K562 (cell line): ENCODE results near the gene PTPRE. TPM values are rescaled to one million over a fixed set of nuclear protein-coding genes. Genes with fewer than 3 reads are reported as not detected.

Experiments used
- ATAC-seq: fragments of 200-7000 bp; cut with Tn5 transposase; 3 replicates; pipeline ENCODE4 v1.9.1; 2020; ENCODE audit warnings: moderate library complexity
- BruUV-seq: library from RNA; stranded (reverse); fragments of 400-500 nt; replicated peaks from 2 replicates; lab custom pipeline; 2021; lab: Mats Ljungman, UMichigan
- CTCF ChIA-PET: fragments of 300-600 bp; formaldehyde crosslinking; extraction: SDS; loops from one replicate; lab custom pipeline; 2021; ENCODE audit warnings: low intra/inter-chr PET ratio; lab: Yijun Ruan, JAX
- POLR2A ChIA-PET: fragments of 300-600, 350-650 bp; sonication (Branson Sonifier 250); formaldehyde crosslinking; extraction: SDS; loops from one replicate; lab custom pipeline; 2021; ENCODE audit warnings: antibody characterized with exemption, inconsistent platforms; lab: Yijun Ruan, JAX
- DNase-seq, 4 experiments: peaks; one replicate each; pipeline versions ENCODE4 v3.0.0 to v3.0.0-alpha.2; 2011 to 2018; ENCODE audit warnings: low spot score in 3 of 4, mixed read lengths in 3 of 4; ENCODE audit errors: extremely low read depth in 1 of 4
- FAIRE-seq: peaks from 2 replicates; lab custom pipeline; 2011; peaks lifted over from hg19 to GRCh38; lab: Jason Lieb, UNC
- H2AFZ ChIP-seq: 2 replicates; pipeline ENCODE4 v1.6.0; 2011; ENCODE audit warnings: low read depth, low read length, control low read depth, inconsistent platforms
- H3K27ac ChIP-seq: fragments of 200-600 bp; 3 replicates; pipeline ENCODE4 v1.8.0; 2011; ENCODE audit warnings: low read depth, mild to moderate bottlenecking, control low read depth, inconsistent platforms, low read length, moderate library complexity, mixed read lengths; ENCODE audit errors: extremely low read depth
- H3K27me3 ChIP-seq, 2 experiments: fragments of 300-600 bp in 1 of 2; 2 replicates in 1 of 2; 3 replicates in 1 of 2; pipeline versions ENCODE4 v1.6.0 to v1.8.0; 2011; ENCODE audit warnings: inconsistent platforms in 2 of 2, low read length in 2 of 2, mild to moderate bottlenecking in 1 of 2, mixed read lengths in 1 of 2, moderate library complexity in 1 of 2; ENCODE audit not compliant: control insufficient read depth in 2 of 2, insufficient read depth in 2 of 2
- H3K36me3 ChIP-seq: fragments of 300-600 bp; 3 replicates; pipeline ENCODE4 v1.8.0; 2011; ENCODE audit warnings: mild to moderate bottlenecking, low read length, inconsistent platforms; ENCODE audit not compliant: control insufficient read depth, insufficient read depth
- H3K4me1 ChIP-seq, 2 experiments: fragments of 200-600 bp in 1 of 2; replicated peaks in 1 of 2; 2 replicates in 1 of 2; 3 replicates in 1 of 2; pipeline versions ENCODE4 v1.5.1 to v1.8.0; 2011; ENCODE audit warnings: inconsistent platforms in 2 of 2, low read length in 2 of 2, mild to moderate bottlenecking in 1 of 2, mixed read lengths in 1 of 2, moderate library complexity in 1 of 2; ENCODE audit not compliant: control insufficient read depth in 2 of 2, insufficient read depth in 2 of 2
- H3K4me2 ChIP-seq: 2 replicates; pipeline ENCODE4 v1.6.1; 2011; ENCODE audit warnings: low read length, control low read depth, inconsistent platforms, mixed read lengths; ENCODE audit not compliant: insufficient read depth
- H3K4me3 ChIP-seq: fragments of 200-600 bp; sonication (generic), shearing (Covaris generic); 2 replicates; pipeline ENCODE4 v1.5.1; 2016; ENCODE audit warnings: control low read depth, inconsistent platforms
- H3K79me2 ChIP-seq: fragments of 200-600 bp; 3 replicates; pipeline ENCODE4 v1.8.0; 2011; ENCODE audit warnings: low read length, inconsistent platforms; ENCODE audit not compliant: control insufficient read depth, insufficient read depth
- H3K9ac ChIP-seq, 2 experiments: 2 replicates each; pipeline versions ENCODE4 v1.6.0 to v1.6.1; 2011; ENCODE audit warnings: low read depth in 2 of 2, low read length in 2 of 2, control low read depth in 1 of 2, inconsistent platforms in 1 of 2, mild to moderate bottlenecking in 1 of 2, mixed read lengths in 1 of 2; ENCODE audit not compliant: insufficient read depth in 1 of 2
- H3K9me1 ChIP-seq: one replicate; pipeline ENCODE4 v1.6.0; 2011; ENCODE audit warnings: inconsistent platforms, mild to moderate bottlenecking, low read length, moderate library complexity; ENCODE audit not compliant: control insufficient read depth, insufficient read depth
- H3K9me3 ChIP-seq: replicated peaks from 2 replicates; pipeline ENCODE4 v1.5.1; 2011; ENCODE audit warnings: low read depth, low read length, inconsistent platforms; ENCODE audit not compliant: control insufficient read depth, insufficient read depth
- H4K20me1 ChIP-seq: replicated peaks from 2 replicates; pipeline ENCODE4 v1.6.1; 2011; ENCODE audit warnings: low read length, inconsistent platforms, mixed read lengths; ENCODE audit not compliant: control insufficient read depth, insufficient read depth
- GTF2A2 ChIP-seq: IDR thresholded peaks from 2 replicates; pipeline ENCODE4 v1.6.1; 2016; ENCODE audit warnings: mild to moderate bottlenecking, missing genetic modification characterization, missing compliant biosample characterization
- HBP1 ChIP-seq: fragments of 450-650 bp; formaldehyde crosslinking; IDR thresholded peaks from 2 replicates; pipeline ENCODE4 v1.4.0; 2022; ENCODE audit warnings: missing genetic modification characterization
- PHB ChIP-seq: fragments of 250-450 bp; sonication (Bioruptor Pico); IDR thresholded peaks from 2 replicates; pipeline ENCODE4 v1.5.0; 2021
- U2AF1 ChIP-seq: fragments of 200-400 bp; formaldehyde crosslinking; optimal IDR thresholded peaks from 2 replicates; pipeline ENCODE3; 2017; ENCODE audit warnings: mild to moderate bottlenecking, low read depth, low read length, moderate library complexity
- ZFP36 ChIP-seq: fragments of 150-350 bp; IDR thresholded peaks from 2 replicates; pipeline ENCODE4 v1.6.1; 2018; ENCODE audit warnings: low read length, low read depth; ENCODE audit not compliant: partially characterized antibody
- ZNF12 ChIP-seq: sonication (generic); formaldehyde crosslinking; IDR thresholded peaks from 2 replicates; pipeline ENCODE4 v1.4.0; 2020; ENCODE audit warnings: mild to moderate bottlenecking, missing genetic modification reagents
- ZNF354B ChIP-seq: fragments of 250-450 bp; sonication (Bioruptor Pico); IDR thresholded peaks from 2 replicates; pipeline ENCODE4 v1.4.0; 2020
- ZNF764 ChIP-seq: fragments of 250-450 bp; sonication (Bioruptor Pico); IDR thresholded peaks from 2 replicates; pipeline ENCODE4 v1.4.0; 2020; ENCODE audit warnings: low read depth, mild to moderate bottlenecking, moderate library complexity
- WGBS: fragments of 100-300 bp; shearing (Covaris generic); methylation state at CpG from one replicate; pipeline ENCODE4 v1.1.6; 2016; ENCODE audit warnings: low coverage, mixed read lengths; ENCODE audit not compliant: insufficient coverage; ENCODE audit errors: missing lambda C conversion rate; 5-methylcytosine and 5-hydroxymethylcytosine counted together
- in situ Hi-C: fragments of 300-500 bp; cut with MboI; formaldehyde crosslinking; loops from 4 replicates; pipeline ENCODE4 v1.15.0; 2018; ENCODE audit warnings: inconsistent platforms, mixed read lengths
- intact Hi-C: fragments of 100-400 bp; cut with micrococcal nuclease; formaldehyde crosslinking; loops from 2 replicates; pipeline ENCODE4 v1.14.2; 2022
- polyA plus RNA-seq, 8 experiments: library from polyadenylated mRNA; depleted of rRNA in 4 of 8; stranded (reverse) in 5 of 8; unstranded in 3 of 8; fragments of >200 nt; fragmentation: Nextera tagmentation in 2 of 8; fragmentation: Illumina TruSeq in 1 of 8; extraction: Ambion mirVana in 2 of 8; extraction: Trizol in 1 of 8; gene quantifications; 2 replicates each; pipeline versions ENCODE4 v1.2.1 to v1.2.3, GENCODE V29; 2011 to 2014; ENCODE audit warnings: inconsistent platforms in 1 of 8, missing spikeins in 1 of 8
- total RNA-seq, 7 experiments: library from RNA; depleted of rRNA in 6 of 7; stranded (reverse); fragments of >200 nt in 6 of 7; fragmentation: Illumina TruSeq in 2 of 7; extraction: Trizol in 2 of 7; gene quantifications; 2 replicates each; pipeline versions ENCODE4 v1.2.1 to v1.2.3, GENCODE V29; 2011 to 2021; ENCODE audit warnings: low replicate concordance in 1 of 7

Gene PTPRE
- total and polyA plus RNA-seq, 9 of the 15 experiments (the other 6 are each of a cell fraction or from before 2014, with no cell fraction given), result 0.01 to 0.13 (median 0.04) TPM; not detected in 4

GRCh38 chr10:127888521-127889312, 18.2 kb upstream of the PTPRE start:
- Histone ChIP-seq H3K9ac (no peak overlapping the region), H3K4me3 (no peak overlapping the region), H3K36me3 (no peaks in the 10 kb centered on the region), H3K9me1 (no peaks in the 10 kb centered on the region), H3K4me2 (no peak overlapping the region), H3K27me3 (peaks cover 0 to 4% of the 10 kb centered on the region in 2 experiments; a peak in 1 of 5 replicates), H4K20me1 (no peaks in the 10 kb centered on the region), H3K4me1 (no peaks in the 10 kb centered on the region), H2AFZ (no peak overlapping the region), H3K27ac (no peak overlapping the region), H3K79me2 (no peaks in the 10 kb centered on the region), H3K9me3 (no peaks in the 10 kb centered on the region)
- no peak for FAIRE-seq
- intact Hi-C loops, result no loop called here
- TF ChIP-seq ZNF12, result no peak
- TF ChIP-seq ZNF764 (CRISPR knock-in tag), result no peak
- TF ChIP-seq GTF2A2 (tag), result no peak
- TF ChIP-seq ZNF354B (CRISPR knock-in tag), result no peak
- CTCF ChIA-PET, result no interaction called here
- WGBS, result under 1% methylated on average over 13 of the region's 13 CpGs
- ATAC-seq, result no peak
- in situ Hi-C loops, result no loop called here
- DNase-seq, result no peak
- POLR2A ChIA-PET, result interaction anchor here (0.5 kb wide), 1 partner anchor 34 kb away, joined by 3 read pairs; no protein-coding TSS in a partner anchor
- no TSS peak for BruUV-seq

GRCh38 chr10:127889605-127890195, 17.2 kb upstream of the PTPRE start:
- no peaks in the 10 kb centered on the region for H3K36me3 ChIP-seq
- TF ChIP-seq HBP1 (CRISPR knock-in tag) (no peak), U2AF1 (no peak), PHB (no peak), ZFP36 (no peak)
- H2AFZ ChIP-seq, result no peak overlapping the region
- no peak for ATAC-seq
- 3% methylated on average over 4 of the region's 4 CpGs for WGBS
- FAIRE-seq, result no peak
- no peak overlapping the region for H3K4me3 ChIP-seq
- no peaks in the 10 kb centered on the region; a peak in 1 of 5 replicates for H3K27me3 ChIP-seq
- H3K4me2 ChIP-seq, result no peak overlapping the region
- intact Hi-C loops, result no loop called here
- in situ Hi-C loops, result no loop called here
- H4K20me1 ChIP-seq, result no peaks in the 10 kb centered on the region
- no peak overlapping the region for H3K27ac ChIP-seq
- POLR2A ChIA-PET, result no interaction called here
- no peaks in the 10 kb centered on the region for H3K9me3 ChIP-seq
- CTCF ChIA-PET, result no interaction called here
- H3K9me1 ChIP-seq, result no peaks in the 10 kb centered on the region
- H3K4me1 ChIP-seq, result no peaks in the 10 kb centered on the region
- H3K9ac ChIP-seq, result no peak overlapping the region
- no TSS peak for BruUV-seq
- no peaks in the 10 kb centered on the region for H3K79me2 ChIP-seq
- no peak for DNase-seq
